ENCODE results near the gene GMDS. TPM values are rescaled to one million over a fixed set of nuclear protein-coding genes. Genes with fewer than 3 reads are reported as not detected.

The GMDS gene
- total and polyA plus RNA-seq, 2 experiments from 2014 or later = 30.1 to 36.5 TPM

DNA sequence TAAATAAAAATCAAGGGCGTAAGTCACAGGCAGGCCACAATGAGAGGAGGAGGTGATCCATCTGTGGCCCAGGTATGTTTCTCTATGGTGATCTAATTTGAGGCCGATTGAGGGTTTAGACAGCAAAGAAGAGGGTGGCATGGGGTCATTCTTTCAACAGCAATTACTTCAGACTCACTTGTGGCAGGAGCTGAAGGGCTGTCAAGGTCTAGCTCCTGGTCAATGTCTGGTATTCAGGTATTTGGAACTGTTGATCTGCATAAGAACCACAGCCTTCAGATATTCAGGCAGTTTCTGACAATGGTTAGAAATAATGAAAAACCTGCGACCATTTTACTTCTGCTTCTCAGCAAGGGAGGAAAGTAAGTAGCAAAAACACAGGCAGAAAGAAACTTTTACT is 376.1 kb downstream of the GMDS start:
- H3K36me3 ChIP-seq (ENCODE audit: insufficient read depth) = no peaks in the 10 kb centered on the region
- Mint-ChIP-seq H3K4me1 (peaks cover 69% of the 10 kb centered on the region), H3K9me3 (no peaks in the 10 kb centered on the region), H3K27ac (peak overlapping the region; percentile 39; the same call in 1 of the 2 replicates), H3K27me3 (ENCODE audit: insufficient read depth, low read depth, poor library complexity) (peaks cover 1% of the 10 kb centered on the region), H3K4me3 (no peak overlapping the region), H3K36me3 (ENCODE audit: low read depth) (no peaks in the 10 kb centered on the region)
- no peaks in the 10 kb centered on the region for H3K27me3 ChIP-seq (ENCODE audit: insufficient read depth)
- no peak overlapping the region for H3K4me3 ChIP-seq
- TF ChIP-seq, protein P1, sequence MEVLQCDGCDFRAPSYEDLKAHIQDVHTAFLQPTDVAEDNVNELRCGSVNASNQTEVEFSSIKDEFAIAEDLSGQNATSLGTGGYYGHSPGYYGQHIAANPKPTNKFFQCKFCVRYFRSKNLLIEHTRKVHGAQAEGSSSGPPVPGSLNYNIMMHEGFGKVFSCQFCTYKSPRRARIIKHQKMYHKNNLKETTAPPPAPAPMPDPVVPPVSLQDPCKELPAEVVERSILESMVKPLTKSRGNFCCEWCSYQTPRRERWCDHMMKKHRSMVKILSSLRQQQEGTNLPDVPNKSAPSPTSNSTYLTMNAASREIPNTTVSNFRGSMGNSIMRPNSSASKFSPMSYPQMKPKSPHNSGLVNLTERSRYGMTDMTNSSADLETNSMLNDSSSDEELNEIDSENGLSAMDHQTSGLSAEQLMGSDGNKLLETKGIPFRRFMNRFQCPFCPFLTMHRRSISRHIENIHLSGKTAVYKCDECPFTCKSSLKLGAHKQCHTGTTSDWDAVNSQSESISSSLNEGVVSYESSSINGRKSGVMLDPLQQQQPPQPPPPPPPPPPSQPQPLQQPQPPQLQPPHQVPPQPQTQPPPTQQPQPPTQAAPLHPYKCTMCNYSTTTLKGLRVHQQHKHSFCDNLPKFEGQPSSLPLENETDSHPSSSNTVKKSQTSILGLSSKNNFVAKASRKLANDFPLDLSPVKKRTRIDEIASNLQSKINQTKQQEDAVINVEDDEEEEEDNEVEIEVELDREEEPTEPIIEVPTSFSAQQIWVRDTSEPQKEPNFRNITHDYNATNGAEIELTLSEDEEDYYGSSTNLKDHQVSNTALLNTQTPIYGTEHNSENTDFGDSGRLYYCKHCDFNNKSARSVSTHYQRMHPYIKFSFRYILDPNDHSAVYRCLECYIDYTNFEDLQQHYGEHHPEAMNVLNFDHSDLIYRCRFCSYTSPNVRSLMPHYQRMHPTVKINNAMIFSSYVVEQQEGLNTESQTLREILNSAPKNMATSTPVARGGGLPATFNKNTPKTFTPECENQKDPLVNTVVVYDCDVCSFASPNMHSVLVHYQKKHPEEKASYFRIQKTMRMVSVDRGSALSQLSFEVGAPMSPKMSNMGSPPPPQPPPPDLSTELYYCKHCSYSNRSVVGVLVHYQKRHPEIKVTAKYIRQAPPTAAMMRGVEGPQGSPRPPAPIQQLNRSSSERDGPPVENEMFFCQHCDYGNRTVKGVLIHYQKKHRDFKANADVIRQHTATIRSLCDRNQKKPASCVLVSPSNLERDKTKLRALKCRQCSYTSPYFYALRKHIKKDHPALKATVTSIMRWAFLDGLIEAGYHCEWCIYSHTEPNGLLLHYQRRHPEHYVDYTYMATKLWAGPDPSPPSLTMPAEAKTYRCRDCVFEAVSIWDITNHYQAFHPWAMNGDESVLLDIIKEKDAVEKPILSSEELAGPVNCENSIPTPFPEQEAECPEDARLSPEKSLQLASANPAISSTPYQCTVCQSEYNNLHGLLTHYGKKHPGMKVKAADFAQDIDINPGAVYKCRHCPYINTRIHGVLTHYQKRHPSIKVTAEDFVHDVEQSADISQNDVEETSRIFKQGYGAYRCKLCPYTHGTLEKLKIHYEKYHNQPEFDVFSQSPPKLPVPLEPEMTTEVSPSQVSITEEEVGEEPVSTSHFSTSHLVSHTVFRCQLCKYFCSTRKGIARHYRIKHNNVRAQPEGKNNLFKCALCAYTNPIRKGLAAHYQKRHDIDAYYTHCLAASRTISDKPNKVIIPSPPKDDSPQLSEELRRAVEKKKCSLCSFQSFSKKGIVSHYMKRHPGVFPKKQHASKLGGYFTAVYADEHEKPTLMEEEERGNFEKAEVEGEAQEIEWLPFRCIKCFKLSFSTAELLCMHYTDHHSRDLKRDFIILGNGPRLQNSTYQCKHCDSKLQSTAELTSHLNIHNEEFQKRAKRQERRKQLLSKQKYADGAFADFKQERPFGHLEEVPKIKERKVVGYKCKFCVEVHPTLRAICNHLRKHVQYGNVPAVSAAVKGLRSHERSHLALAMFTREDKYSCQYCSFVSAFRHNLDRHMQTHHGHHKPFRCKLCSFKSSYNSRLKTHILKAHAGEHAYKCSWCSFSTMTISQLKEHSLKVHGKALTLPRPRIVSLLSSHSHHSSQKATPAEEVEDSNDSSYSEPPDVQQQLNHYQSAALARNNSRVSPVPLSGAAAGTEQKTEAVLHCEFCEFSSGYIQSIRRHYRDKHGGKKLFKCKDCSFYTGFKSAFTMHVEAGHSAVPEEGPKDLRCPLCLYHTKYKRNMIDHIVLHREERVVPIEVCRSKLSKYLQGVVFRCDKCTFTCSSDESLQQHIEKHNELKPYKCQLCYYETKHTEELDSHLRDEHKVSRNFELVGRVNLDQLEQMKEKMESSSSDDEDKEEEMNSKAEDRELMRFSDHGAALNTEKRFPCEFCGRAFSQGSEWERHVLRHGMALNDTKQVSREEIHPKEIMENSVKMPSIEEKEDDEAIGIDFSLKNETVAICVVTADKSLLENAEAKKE (CRISPR knock-in tag; IDR thresholded peaks at IDR 0.05) = no peak
- TF ChIP-seq POLR2AphosphoS5 (IDR thresholded peaks at IDR 0.05; ENCODE audit: low read depth) = no peak
- TF ChIP-seq JUNB (IDR thresholded peaks at IDR 0.05; ENCODE audit: unreplicated experiment) = no peak
- no peak for TF ChIP-seq EZH2 (IDR thresholded peaks at IDR 0.05; ENCODE audit: low read depth, unreplicated experiment)
- TF ChIP-seq ZNF331 (CRISPR knock-in tag; IDR thresholded peaks at IDR 0.05; ENCODE audit: low read depth) = no peak
- TF ChIP-seq REST (IDR thresholded peaks at IDR 0.05; ENCODE audit: unreplicated experiment) = no peak
- TF ChIP-seq STAT1 (IDR thresholded peaks at IDR 0.05; ENCODE audit: unreplicated experiment) = no peak
- TF ChIP-seq NANOG (IDR thresholded peaks at IDR 0.05; ENCODE audit: borderline replicate concordance) = no peak
- no peak for TF ChIP-seq ZNF114 (CRISPR knock-in tag; IDR thresholded peaks at IDR 0.05)
- TF ChIP-seq EZH2phosphoT487 (IDR thresholded peaks at IDR 0.05; ENCODE audit: unreplicated experiment) = no peak
- no peak for TF ChIP-seq CTCF (conservative IDR thresholded peaks at IDR 0.05; ENCODE audit: low read depth in 2 of 2)
- TF ChIP-seq CREB1 (CRISPR knock-in tag; IDR thresholded peaks at IDR 0.05; ENCODE audit: low read depth) = no peak
- TF ChIP-seq ETS1 (IDR thresholded peaks at IDR 0.05) = no peak
- no peak overlapping the region for H2AFZ ChIP-seq
- H3K4me2 ChIP-seq = peak overlapping the region; percentile 56
- H3K79me2 ChIP-seq (replicated peaks; ENCODE audit: insufficient read depth) = no peaks in the 10 kb centered on the region
- peak overlapping the region; percentile 45 for H3K27ac ChIP-seq (ENCODE audit: low read depth)
- H3F3A ChIP-seq (replicated peaks; ENCODE audit: low read depth) = no peaks in the 10 kb centered on the region
- peaks cover 59% of the 10 kb centered on the region for H3K4me1 ChIP-seq (ENCODE audit: insufficient read depth)
- H3K9me2 ChIP-seq (ENCODE audit: insufficient read depth) = no peaks in the 10 kb centered on the region
- ATAC-seq = peak; percentile 9
- DNase-seq (ENCODE audit: low spot score) = peak; percentile 40
- H4K20me1 ChIP-seq (replicated peaks; ENCODE audit: insufficient read depth) = no peaks in the 10 kb centered on the region
